PC-9 (cell line): ENCODE measurements around the gene PTX4.

Source experiments
- EZH2 ChIP-seq: fragments of 200-600 bp; sonication (generic); IDR thresholded peaks from 2 replicates; pipeline ENCODE4 v1.8.0; 2017; ENCODE audit warnings: antibody characterized with exemption, low read depth
- TF ChIP-seq, protein P1 (sequence below): fragments of 200-600 bp; sonication (generic); conservative IDR thresholded peaks from 2 replicates; pipeline ENCODE4 v1.6.1; 2017; ENCODE audit warnings: mixed run types, antibody characterized with exemption, mild to moderate bottlenecking, moderate library complexity

DNA sequence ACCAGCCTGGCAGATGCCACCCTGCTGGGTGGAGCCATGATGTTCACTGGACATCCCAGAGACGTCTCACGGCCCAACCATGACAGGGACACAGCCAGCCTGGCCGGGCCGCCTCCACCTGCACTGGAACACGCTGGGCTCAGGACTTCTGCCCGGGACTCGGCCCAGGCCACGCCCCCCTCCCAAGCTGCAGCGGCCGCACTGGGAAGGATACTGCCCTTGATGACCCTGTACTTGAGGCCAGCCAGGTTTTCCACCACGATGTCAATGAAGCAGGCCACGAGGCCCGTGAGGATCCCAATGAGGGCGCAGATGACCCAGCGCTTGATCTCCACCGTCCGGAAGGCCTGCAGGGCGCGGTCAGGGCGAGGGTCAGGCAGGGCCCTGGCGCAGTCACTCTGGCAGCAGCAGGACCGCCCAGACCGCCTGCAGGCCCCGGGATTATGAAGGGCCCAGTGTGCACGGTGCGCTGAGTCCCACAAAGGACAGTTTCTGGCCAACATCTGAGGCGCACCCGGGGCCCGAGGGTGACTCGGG, 28.1 kb downstream of the PTX4 start:
- TF ChIP-seq, protein P1, sequence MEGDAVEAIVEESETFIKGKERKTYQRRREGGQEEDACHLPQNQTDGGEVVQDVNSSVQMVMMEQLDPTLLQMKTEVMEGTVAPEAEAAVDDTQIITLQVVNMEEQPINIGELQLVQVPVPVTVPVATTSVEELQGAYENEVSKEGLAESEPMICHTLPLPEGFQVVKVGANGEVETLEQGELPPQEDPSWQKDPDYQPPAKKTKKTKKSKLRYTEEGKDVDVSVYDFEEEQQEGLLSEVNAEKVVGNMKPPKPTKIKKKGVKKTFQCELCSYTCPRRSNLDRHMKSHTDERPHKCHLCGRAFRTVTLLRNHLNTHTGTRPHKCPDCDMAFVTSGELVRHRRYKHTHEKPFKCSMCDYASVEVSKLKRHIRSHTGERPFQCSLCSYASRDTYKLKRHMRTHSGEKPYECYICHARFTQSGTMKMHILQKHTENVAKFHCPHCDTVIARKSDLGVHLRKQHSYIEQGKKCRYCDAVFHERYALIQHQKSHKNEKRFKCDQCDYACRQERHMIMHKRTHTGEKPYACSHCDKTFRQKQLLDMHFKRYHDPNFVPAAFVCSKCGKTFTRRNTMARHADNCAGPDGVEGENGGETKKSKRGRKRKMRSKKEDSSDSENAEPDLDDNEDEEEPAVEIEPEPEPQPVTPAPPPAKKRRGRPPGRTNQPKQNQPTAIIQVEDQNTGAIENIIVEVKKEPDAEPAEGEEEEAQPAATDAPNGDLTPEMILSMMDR, result no peak
- TF ChIP-seq EZH2, result no peak
